Measurements from ENCODE around the gene CAPZA2.
A peak's percentile ranks its signal among the peaks of the same experiment; 100 is the strongest.
"Not testable (repeated sequence)": the region's sequence is repeated elsewhere in the genome, so short reads cannot be mapped to it uniquely, and the experiment has no call there.

Gene CAPZA2

GRCh38 chr7:116862234-116862950 lies at the start of gene CAPZA2:
TSS of gene CAPZA2 (plus strand) at chr7:116862587. CDS start at chr7:116862612, 25 bp downstream.
- peaks cover 47% of the 10 kb centered on the region for H3K79me2 ChIP-seq (ENCODE audit: insufficient read depth, low read depth)
- peaks cover 21% of the 10 kb centered on the region for H4K20me1 ChIP-seq (ENCODE audit: insufficient read depth)
- H3K4me2 ChIP-seq = peak within 1 kb of the TSS; percentile 72
- peaks cover 29% of the 10 kb centered on the region for H3K4me1 ChIP-seq (ENCODE audit: low read depth, poor library complexity, severe bottlenecking)
- H3K27me3 ChIP-seq (ENCODE audit: insufficient read depth, low read depth) = no peaks in the 10 kb centered on the region
- peak within 1 kb of the TSS; percentile 82 for H3K9ac ChIP-seq
- peak within 1 kb of the TSS; percentile 73 for H3K27ac ChIP-seq
- H3K36me3 ChIP-seq (ENCODE audit: insufficient read depth) = no peaks in the 10 kb centered on the region
- no peak within 1 kb of the TSS for H3K4me3 ChIP-seq (IDR thresholded peaks at IDR 0.05; ENCODE audit: insufficient read depth, low read depth, low read length)
- no peak for TF ChIP-seq CTCF (conservative IDR thresholded peaks at IDR 0.05; ENCODE audit: low read depth, low read length)
- peak within 1 kb of the TSS; percentile 85 for H2AFZ ChIP-seq (ENCODE audit: low read depth)

- Histone ChIP-seq H3K27ac (no peak overlapping the region), H3K4me2 (no peak overlapping the region), H4K20me1 (ENCODE audit: insufficient read depth) (no peaks in the 10 kb centered on the region), H3K79me2 (ENCODE audit: insufficient read depth, low read depth) (no peaks in the 10 kb centered on the region), H3K36me3 (ENCODE audit: insufficient read depth) (no peaks in the 10 kb centered on the region), H3K4me1 (ENCODE audit: low read depth, poor library complexity, severe bottlenecking) (no peaks in the 10 kb centered on the region), H2AFZ (ENCODE audit: low read depth) (no peak overlapping the region), H3K27me3 (ENCODE audit: insufficient read depth, low read depth) (no peaks in the 10 kb centered on the region), H3K4me3 (IDR thresholded peaks at IDR 0.05; ENCODE audit: insufficient read depth, low read depth, low read length) (no peak overlapping the region), H3K9ac (no peak overlapping the region)
- TF ChIP-seq CTCF (conservative IDR thresholded peaks at IDR 0.05; ENCODE audit: low read depth, low read length) = no peak
Measured at GRCh38 chr7:116812860-116813259, 49.5 kb upstream of the CAPZA2 start.

GRCh38 chr7:116813371-116813770 lies 49.0 kb upstream of the CAPZA2 start:
- not testable (repeated sequence) for H3K27me3 ChIP-seq (ENCODE audit: insufficient read depth, low read depth); H3K4me2 ChIP-seq; H3K4me3 ChIP-seq (IDR thresholded peaks at IDR 0.05; ENCODE audit: insufficient read depth, low read depth, low read length); H2AFZ ChIP-seq (ENCODE audit: low read depth); H3K9ac ChIP-seq; H3K4me1 ChIP-seq (ENCODE audit: low read depth, poor library complexity, severe bottlenecking); H3K79me2 ChIP-seq (ENCODE audit: insufficient read depth, low read depth); H4K20me1 ChIP-seq (ENCODE audit: insufficient read depth); H3K36me3 ChIP-seq (ENCODE audit: insufficient read depth); H3K27ac ChIP-seq

- no peak overlapping the region for H2AFZ ChIP-seq (ENCODE audit: low read depth)
- no peak overlapping the region for H3K4me2 ChIP-seq
- H3K36me3 ChIP-seq (ENCODE audit: insufficient read depth) = no peaks in the 10 kb centered on the region
- no peak overlapping the region for H3K4me3 ChIP-seq (IDR thresholded peaks at IDR 0.05; ENCODE audit: insufficient read depth, low read depth, low read length)
- no peak for TF ChIP-seq CTCF (conservative IDR thresholded peaks at IDR 0.05; ENCODE audit: low read depth, low read length)
- H4K20me1 ChIP-seq (ENCODE audit: insufficient read depth) = no peaks in the 10 kb centered on the region
- no peaks in the 10 kb centered on the region for H3K79me2 ChIP-seq (ENCODE audit: insufficient read depth, low read depth)
- H3K4me1 ChIP-seq (ENCODE audit: low read depth, poor library complexity, severe bottlenecking) = no peaks in the 10 kb centered on the region
- no peaks in the 10 kb centered on the region for H3K27me3 ChIP-seq (ENCODE audit: insufficient read depth, low read depth)
- no peak overlapping the region for H3K9ac ChIP-seq
- no peak overlapping the region for H3K27ac ChIP-seq
Measured at GRCh38 chr7:116815041-116815440, 47.3 kb upstream of the CAPZA2 start.

GRCh38 chr7:116820149-116820548 lies 42.2 kb upstream of the CAPZA2 start:
- peaks cover 10% of the 10 kb centered on the region for H3K4me1 ChIP-seq (ENCODE audit: low read depth, poor library complexity, severe bottlenecking)
- no peaks in the 10 kb centered on the region for H4K20me1 ChIP-seq (ENCODE audit: insufficient read depth)
- H3K27me3 ChIP-seq (ENCODE audit: insufficient read depth, low read depth) = no peaks in the 10 kb centered on the region
- no peak overlapping the region for H3K4me2 ChIP-seq
- H3K27ac ChIP-seq = no peak overlapping the region
- H2AFZ ChIP-seq (ENCODE audit: low read depth) = no peak overlapping the region
- H3K4me3 ChIP-seq (IDR thresholded peaks at IDR 0.05; ENCODE audit: insufficient read depth, low read depth, low read length) = no peak overlapping the region
- no peak for TF ChIP-seq CTCF (conservative IDR thresholded peaks at IDR 0.05; ENCODE audit: low read depth, low read length)
- H3K79me2 ChIP-seq (ENCODE audit: insufficient read depth, low read depth) = no peaks in the 10 kb centered on the region
- no peak overlapping the region for H3K9ac ChIP-seq
- no peaks in the 10 kb centered on the region for H3K36me3 ChIP-seq (ENCODE audit: insufficient read depth)

GRCh38 chr7:116821647-116822046 lies 40.7 kb upstream of the CAPZA2 start:
- H3K4me1 ChIP-seq (ENCODE audit: low read depth, poor library complexity, severe bottlenecking); H4K20me1 ChIP-seq (ENCODE audit: insufficient read depth); H3K27ac ChIP-seq; H3K4me2 ChIP-seq; H3K27me3 ChIP-seq (ENCODE audit: insufficient read depth, low read depth); H3K36me3 ChIP-seq (ENCODE audit: insufficient read depth); H3K79me2 ChIP-seq (ENCODE audit: insufficient read depth, low read depth); H2AFZ ChIP-seq (ENCODE audit: low read depth); H3K9ac ChIP-seq; H3K4me3 ChIP-seq (IDR thresholded peaks at IDR 0.05; ENCODE audit: insufficient read depth, low read depth, low read length): not testable (repeated sequence)
